Measurements from ENCODE around the gene FRMD5. TPM values are rescaled to one million over a fixed set of nuclear protein-coding genes. Genes with fewer than 3 reads are reported as not detected.

Gene FRMD5
- total and polyA plus RNA-seq, 2 experiments from 2014 or later, result 5.9 to 10.1 TPM

GRCh38 chr15:43948691-43949325 lies 246.3 kb downstream of the FRMD5 start:
- H3K27me3 Mint-ChIP-seq (ENCODE audit: insufficient read depth, low read depth, poor library complexity), result no peaks in the 10 kb centered on the region
- Histone ChIP-seq H3K27ac (ENCODE audit: low read depth) (no peak overlapping the region), H3F3A (replicated peaks; ENCODE audit: low read depth) (no peaks in the 10 kb centered on the region), H3K4me1 (ENCODE audit: insufficient read depth) (peaks cover 5% of the 10 kb centered on the region; the same call in 1 of the 2 replicates), H3K9me2 (ENCODE audit: insufficient read depth) (peaks cover 8% of the 10 kb centered on the region; the same call in 1 of the 2 replicates), H4K20me1 (replicated peaks; ENCODE audit: insufficient read depth) (no peaks in the 10 kb centered on the region), H3K4me3 (no peak overlapping the region), H3K4me2 (no peak overlapping the region), H3K27me3 (ENCODE audit: insufficient read depth) (no peaks in the 10 kb centered on the region), H2AFZ (no peak overlapping the region), H3K36me3 (ENCODE audit: insufficient read depth) (no peaks in the 10 kb centered on the region), H3K79me2 (replicated peaks; ENCODE audit: insufficient read depth) (no peaks in the 10 kb centered on the region)
- H3K4me3 Mint-ChIP-seq, result no peak overlapping the region
- ATAC-seq (no peak), DNase-seq (ENCODE audit: low spot score) (no peak)
- TF ChIP-seq ZNF114 (CRISPR knock-in tag; IDR thresholded peaks at IDR 0.05) (no peak), POLR2AphosphoS5 (IDR thresholded peaks at IDR 0.05; ENCODE audit: low read depth) (no peak), REST (IDR thresholded peaks at IDR 0.05; ENCODE audit: unreplicated experiment) (no peak), STAT1 (IDR thresholded peaks at IDR 0.05; ENCODE audit: unreplicated experiment) (no peak), ZNF331 (CRISPR knock-in tag; IDR thresholded peaks at IDR 0.05; ENCODE audit: low read depth) (no peak)
- H3K36me3 Mint-ChIP-seq (ENCODE audit: low read depth), result no peaks in the 10 kb centered on the region
- H3K27ac Mint-ChIP-seq, result no peak overlapping the region
- no peaks in the 10 kb centered on the region for H3K9me3 Mint-ChIP-seq
- peaks cover 16% of the 10 kb centered on the region for H3K4me1 Mint-ChIP-seq

GRCh38 chr15:43943511-43943910 lies 251.6 kb downstream of the FRMD5 start:
- peaks cover 4% of the 10 kb centered on the region; the same call in 2 of the 3 replicates for H3K4me1 Mint-ChIP-seq
- DNase-seq (ENCODE audit: low spot score) (no peak), ATAC-seq (no peak)
- Histone ChIP-seq H3K9me2 (ENCODE audit: insufficient read depth) (no peaks in the 10 kb centered on the region), H3K27me3 (ENCODE audit: insufficient read depth) (no peaks in the 10 kb centered on the region), H3K27ac (ENCODE audit: low read depth) (no peak overlapping the region), H3K36me3 (ENCODE audit: insufficient read depth) (no peaks in the 10 kb centered on the region), H3F3A (replicated peaks; ENCODE audit: low read depth) (no peaks in the 10 kb centered on the region), H3K4me1 (ENCODE audit: insufficient read depth) (peaks cover 6% of the 10 kb centered on the region), H2AFZ (no peak overlapping the region), H3K4me2 (no peak overlapping the region), H3K79me2 (replicated peaks; ENCODE audit: insufficient read depth) (no peaks in the 10 kb centered on the region), H4K20me1 (replicated peaks; ENCODE audit: insufficient read depth) (no peaks in the 10 kb centered on the region), H3K4me3 (no peak overlapping the region)
- H3K27ac Mint-ChIP-seq, result no peak overlapping the region
- H3K27me3 Mint-ChIP-seq (ENCODE audit: insufficient read depth, low read depth, poor library complexity), result no peaks in the 10 kb centered on the region
- no peak overlapping the region for H3K4me3 Mint-ChIP-seq
- H3K9me3 Mint-ChIP-seq, result no peaks in the 10 kb centered on the region
- no peaks in the 10 kb centered on the region for H3K36me3 Mint-ChIP-seq (ENCODE audit: low read depth)
- TF ChIP-seq, protein P1, sequence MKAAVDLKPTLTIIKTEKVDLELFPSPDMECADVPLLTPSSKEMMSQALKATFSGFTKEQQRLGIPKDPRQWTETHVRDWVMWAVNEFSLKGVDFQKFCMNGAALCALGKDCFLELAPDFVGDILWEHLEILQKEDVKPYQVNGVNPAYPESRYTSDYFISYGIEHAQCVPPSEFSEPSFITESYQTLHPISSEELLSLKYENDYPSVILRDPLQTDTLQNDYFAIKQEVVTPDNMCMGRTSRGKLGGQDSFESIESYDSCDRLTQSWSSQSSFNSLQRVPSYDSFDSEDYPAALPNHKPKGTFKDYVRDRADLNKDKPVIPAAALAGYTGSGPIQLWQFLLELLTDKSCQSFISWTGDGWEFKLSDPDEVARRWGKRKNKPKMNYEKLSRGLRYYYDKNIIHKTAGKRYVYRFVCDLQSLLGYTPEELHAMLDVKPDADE (IDR thresholded peaks at IDR 0.05), result no peak
- TF ChIP-seq CTCF (conservative IDR thresholded peaks at IDR 0.05; ENCODE audit: low read depth in 2 of 2) (no peak), ZNF331 (CRISPR knock-in tag; IDR thresholded peaks at IDR 0.05; ENCODE audit: low read depth) (no peak), JUNB (IDR thresholded peaks at IDR 0.05; ENCODE audit: unreplicated experiment) (no peak), ZNF462 (CRISPR knock-in tag; IDR thresholded peaks at IDR 0.05) (no peak)

Measured in GM23338 (cell line).